ENCODE data around the gene PSMB10.
"Not testable (repeated sequence)": the region's sequence is repeated elsewhere in the genome, so short reads cannot be mapped to it uniquely, and the experiment has no call there.

PSMB10 gene

DNA sequence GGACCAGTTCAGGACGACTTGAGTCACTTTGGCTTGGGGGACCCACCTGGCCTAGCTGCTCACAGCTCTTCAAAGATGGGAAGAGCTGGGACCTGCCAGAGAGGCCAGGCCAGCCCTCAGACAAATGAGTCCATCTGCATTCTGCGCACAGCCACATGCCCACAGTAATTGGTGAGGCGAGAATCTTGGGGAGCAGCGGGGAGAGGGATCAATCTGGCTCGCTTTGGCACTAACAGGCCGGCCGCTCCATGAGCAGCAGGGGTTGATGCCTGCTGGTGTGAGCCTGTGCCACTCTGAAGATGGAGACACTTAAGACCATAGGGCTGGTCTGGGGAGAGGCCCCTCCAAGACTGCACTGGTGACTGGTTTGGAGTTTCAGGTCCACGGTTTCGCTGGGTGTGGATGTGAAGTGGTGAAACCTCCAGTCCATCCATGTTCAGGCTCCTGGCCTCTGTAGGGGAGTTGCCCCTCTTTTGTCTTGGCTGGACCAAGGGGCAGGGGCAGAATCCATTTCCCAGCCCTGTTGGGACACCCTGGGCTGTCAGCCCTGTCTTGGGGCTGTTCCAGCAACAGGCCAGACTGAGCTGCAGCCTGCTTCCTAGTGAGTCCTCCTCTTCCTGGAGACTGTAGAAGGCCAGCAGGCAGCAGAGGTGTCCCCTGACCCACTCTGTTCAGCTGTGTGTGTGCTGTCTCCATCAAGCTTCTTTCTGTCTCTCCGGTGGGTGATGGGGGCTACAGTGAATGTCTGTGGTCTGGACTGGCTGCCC is 12.3 kb downstream of the PSMB10 start:
- no peak for DNase-seq

DNA sequence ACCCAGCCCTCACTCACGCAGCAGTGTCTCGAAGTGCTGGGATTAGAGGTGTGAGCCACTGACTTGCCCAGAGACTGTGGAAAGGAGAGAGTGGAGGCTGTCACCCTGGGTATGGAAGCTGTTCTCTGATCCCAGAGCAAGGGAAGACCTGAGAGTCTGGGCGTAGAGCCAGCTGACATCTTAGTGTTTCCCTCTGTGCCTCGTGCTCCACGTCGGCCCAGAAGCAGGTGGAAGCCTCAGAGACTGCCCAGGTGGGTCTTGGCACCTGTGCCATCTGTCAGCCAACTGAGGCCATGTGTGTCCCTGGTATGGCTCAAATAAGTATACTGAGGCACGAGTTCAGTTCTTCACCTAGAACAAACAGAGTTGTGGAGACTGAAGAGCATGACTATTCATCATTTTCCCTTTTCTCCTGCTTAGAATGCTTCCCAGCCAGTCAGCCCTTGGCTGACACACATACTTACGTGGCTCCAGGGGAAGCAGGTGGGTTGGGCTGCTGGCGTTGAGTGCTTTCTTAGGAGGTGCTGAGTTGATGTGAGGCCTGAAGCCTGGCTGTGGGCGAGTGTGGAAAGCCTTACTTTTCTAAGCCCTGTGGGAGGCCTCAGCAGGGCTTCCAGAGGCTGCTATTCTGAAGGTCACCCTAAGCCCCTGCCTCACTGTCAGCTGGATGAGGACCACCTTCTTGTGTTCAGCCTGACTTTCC is 13.1 kb downstream of the PSMB10 start:
- no peak for DNase-seq

DNA sequence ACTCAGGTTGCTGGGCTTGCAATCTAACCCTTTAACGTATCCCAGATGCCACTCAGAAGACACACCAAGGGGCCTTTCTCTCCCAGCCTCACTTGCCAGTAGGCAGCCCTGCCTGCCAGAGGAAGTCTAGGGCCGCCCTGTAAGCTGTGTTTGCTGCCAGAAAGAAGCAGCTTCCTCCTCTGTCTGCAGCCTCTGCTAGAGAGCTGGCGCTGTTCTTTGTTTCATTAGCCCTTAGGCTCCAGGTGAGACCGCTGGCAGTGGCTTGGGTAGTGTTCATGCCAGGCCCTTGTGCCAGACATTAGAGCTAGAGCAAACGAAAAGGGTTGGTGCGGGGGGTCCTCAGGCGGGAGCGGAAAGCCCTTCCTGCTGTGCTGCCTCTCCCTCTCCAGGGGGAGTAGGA is 13.9 kb downstream of the PSMB10 start:
- DNase-seq = no peak

DNA sequence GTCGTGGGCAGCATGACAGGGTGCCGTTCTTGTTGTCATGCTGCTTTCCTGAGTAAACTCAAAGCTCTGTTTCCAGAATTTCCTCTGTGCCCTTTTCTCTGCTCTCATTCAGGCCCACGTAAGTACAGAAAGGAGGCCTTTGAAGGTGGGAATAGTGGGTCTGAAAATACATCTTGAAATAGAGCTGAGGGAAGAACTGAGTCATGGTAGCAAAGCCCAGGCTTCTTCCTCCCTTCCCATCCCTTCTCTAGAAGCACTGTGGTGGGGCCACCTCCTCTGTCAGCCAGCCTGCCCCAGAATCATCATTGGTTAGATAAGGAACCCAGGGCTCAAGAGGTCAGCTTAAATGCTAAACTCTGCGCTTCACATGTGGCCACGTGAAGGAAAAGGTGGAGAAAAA is 14.4 kb downstream of the PSMB10 start:
- no peak for DNase-seq

DNA sequence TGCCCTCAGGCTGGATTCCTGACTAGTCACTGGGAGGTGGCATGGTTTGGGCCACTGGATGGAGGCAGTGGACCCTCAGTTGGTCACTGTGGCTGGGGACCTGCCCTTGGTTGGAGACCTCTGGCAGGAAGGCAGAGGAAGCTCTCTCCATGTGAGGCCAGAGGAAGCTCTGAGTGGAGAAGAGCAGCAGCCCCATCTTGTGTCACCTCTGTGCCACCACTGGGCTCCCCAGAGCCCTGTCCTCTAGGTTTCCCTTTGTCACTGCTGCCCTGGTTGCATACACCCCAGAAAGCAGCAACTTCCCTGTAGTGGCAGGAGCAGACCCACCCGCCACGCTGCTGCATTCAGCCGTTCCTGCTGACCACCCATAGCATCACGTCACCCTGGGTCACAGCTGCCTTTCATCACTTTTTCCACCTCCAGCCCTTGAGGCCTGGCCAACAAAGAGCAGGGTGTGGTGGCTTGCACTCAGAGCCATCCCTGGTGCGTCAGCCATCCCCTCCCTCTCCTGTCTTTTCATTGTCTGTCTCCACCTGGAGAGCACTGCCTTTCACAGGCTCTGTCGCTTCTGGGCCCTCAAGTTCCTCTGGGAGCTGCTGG is 16.9 kb downstream of the PSMB10 start:
- no peak for DNase-seq

DNA sequence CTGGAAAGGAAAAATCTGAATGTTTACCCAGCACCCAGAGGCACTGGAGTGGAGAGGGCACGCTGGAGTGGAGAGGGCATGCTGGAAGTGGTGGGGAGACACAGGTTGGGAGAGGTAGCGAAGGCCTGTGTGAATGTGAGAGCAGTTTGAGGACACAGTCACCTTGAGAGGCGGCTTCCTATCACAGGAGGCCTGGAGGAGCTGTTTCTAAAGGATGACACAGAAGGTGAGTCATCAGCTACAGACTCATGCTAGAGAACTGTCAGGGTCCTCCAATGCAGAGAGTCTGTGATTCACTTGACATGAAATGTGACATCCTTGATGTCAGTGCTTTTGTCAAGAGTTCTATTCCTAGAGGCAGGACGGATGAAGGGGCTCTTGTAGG is 18.8 kb downstream of the PSMB10 start:
- peak; percentile 44 to 51 for DNase-seq

DNA sequence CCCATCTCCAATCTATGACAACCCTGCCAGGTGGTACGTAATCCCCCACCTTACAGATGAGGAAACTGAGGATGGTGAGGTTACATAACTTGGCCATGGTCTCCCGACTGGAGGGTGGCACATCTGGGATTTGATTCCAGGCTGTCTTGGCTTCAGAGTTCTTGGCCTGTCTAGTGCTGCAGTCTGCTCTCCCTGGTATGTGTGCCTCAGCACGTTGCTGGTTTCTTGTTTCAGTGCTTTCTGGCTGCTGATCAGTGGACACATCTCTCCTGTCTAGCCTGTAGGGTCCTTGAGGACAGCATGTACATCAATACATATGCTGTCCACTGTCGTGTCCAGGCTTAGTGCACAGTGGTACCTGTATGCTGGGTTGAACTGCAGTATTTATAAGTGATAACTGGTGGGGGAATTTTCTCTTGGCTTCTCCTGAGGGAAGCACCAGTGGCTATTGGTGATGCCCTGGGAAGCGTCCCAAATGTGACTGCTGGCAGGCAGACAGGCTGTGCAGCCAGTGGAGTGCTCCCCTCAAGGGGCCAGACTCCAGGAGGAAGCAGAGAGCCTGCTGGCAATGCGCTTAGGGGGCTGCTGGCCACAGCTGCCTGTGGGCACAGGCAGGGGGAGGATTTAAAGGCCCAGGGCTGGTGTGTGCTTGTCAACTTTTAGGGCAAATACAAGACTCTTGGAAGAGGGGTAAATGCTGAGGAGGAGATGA is 19.4 kb downstream of the PSMB10 start:
- no peak for DNase-seq

DNA sequence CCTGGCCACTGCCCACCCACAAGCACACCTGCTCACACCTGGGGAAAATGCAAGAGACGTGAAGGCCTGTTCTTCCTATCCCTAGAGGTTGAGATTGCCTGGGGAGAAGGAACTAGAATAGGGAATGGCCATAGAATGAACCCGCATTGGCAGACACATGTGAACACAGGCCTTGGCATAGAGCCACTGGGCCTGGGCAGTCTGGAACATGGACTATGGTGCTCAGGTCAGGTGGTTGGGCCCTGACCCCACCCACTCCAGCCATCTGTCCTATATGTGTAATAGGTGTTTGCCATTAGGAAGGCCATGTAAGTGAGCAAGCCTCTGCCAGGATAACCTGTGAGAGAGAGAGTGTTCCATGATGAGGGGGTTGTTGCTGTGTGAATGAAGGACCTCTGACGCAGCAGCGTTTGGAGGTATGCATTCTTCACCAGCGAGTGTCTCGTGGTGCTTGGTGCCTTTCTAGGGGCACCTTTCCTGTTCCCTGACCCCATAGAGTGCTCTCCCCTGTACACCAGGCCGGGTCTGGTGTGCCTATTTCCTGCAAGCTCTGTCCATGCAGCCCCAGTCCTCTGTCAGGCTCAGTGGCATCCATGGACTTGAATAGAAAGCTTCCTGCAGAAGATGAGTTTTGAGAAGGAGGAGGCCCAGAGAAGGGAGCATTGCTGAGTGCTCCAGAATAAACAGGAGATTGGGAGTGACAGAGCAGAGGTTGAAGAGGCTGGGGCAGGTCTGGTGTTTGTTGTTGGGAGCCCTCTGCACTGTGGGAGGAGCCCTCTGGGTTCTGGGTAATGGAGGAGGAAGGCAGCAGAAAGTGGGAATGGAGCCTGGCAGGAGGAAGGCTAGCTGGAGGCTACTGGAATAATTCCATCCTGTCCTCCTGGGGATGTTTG is 20.6 kb downstream of the PSMB10 start:
- DNase-seq = no peak

DNA sequence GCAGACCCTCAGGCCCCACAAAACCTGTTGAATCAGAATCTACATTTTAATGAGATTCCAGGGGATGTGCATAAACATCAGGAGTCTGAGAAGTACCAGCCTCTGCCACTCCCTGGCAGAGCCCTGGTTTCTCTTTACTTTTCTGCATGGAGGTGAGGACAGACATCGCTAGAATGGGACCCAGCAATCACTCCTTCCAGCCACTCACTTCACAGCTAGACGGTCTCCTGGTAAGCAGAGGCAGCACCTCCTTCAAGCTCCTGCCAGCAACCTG is 21.2 kb downstream of the PSMB10 start:
- not testable (repeated sequence) for DNase-seq

DNA sequence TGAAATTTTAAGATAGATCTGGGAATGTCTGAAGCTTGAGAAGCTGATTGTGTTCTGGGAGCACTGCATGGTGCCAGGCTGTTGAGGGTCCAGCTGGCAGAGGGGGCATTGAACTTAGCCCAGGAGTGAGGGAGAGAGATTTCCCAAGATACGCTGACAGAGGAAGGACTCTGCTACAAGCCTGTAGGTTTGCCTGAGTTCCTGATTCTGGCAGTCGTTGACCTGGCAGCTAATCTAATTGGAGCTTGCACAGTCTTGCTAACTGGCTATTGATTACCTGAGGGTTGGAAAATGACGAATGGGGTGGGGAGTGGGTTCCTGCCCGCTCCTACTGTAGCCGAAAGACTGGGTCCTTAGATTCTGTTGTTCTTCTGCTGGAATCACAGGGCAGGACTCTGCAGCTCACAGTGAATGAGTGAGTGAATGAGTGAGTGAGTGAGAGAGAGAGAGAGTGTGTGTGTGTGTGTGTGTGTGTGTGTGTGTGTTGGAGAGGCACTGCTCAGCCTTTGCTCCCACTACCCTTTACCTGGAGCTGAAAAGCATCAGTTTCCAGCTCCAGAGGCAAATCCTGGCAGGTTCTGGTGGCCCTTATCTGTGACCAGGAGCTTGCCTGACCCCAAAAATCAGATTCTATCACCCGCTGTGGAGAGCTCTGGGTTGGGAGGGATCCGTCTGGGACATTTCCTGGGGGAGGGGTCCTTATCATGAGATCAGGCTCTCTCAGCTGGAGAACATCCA is 21.7 kb downstream of the PSMB10 start:
- no peak for DNase-seq

DNA sequence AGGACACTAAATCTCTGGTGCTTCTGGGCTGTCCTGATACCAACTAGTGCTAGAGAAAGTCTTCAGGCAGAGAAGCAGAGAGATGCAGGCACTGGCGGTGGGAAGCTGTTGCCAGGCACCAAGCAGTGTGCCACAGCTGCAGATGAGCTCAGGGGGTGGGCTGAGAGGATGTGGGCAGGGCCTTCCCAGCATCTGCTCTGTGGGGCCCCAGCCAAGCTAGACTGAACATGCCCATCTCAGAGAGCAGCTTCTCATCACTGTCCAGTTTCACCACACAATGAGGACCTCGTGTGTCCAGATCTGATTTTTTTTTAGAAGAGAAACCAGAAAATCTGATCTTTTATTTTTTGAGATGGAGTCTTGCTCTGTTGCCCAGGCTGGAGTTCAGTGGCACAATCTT is 26.5 kb downstream of the PSMB10 start:
- no peak for DNase-seq

DNA sequence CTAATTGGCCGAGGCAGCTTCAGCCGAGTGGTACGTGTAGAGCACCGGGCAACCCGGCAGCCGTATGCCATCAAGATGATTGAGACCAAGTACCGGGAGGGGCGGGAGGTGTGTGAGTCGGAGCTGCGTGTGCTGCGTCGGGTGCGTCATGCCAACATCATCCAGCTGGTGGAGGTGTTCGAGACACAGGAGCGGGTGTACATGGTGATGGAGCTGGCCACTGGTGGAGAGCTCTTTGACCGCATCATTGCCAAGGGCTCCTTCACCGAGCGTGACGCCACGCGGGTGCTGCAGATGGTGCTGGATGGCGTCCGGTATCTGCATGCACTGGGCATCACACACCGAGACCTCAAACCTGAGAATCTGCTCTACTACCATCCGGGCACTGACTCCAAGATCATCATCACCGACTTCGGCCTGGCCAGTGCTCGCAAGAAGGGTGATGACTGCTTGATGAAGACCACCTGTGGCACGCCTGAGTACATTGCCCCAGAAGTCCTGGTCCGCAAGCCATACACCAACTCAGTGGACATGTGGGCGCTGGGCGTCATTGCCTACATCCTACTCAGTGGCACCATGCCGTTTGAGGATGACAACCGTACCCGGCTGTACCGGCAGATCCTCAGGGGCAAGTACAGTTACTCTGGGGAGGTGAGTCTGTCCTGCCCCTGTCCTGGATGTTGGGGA is 27.5 kb downstream of the PSMB10 start:
- no peak for DNase-seq

DNA sequence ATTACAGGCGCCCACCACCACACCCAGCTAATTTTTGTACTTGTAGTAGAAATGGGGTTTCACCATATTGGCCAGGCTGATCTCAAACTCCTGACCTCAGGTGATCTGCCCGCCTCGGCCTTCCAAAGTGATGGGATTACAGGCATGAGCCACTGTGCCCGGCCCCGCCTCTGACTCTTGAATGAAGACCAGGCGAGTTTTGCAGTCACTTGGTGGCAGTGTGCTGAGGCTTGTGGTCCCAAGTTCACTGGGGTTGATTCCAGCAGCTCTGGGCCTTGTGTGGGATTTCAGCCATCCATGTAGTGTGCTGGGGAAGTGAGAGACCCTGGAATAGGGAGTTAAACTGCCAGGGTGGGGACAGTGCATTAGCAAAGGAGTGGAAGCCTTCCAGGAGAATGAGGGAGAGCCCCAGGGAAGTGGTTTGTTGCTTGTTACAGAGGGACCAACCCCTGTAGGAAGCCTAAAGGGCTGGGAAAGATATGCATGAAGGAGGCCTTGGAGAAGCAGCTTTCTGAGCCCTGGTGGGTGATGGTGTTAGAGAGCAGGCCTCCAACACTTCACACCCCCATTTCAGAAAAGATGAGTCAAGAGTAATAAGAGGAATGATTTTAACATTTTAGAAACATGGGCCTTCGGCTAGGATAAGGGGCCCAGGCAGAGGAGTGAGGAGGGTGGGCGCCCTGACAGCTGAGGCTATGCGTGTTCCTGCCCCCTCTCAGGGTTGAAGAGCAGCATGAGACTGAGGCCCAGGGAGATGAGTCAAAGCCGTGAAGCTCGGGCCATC is 29.1 kb downstream of the PSMB10 start:
- no peak for DNase-seq

DNA sequence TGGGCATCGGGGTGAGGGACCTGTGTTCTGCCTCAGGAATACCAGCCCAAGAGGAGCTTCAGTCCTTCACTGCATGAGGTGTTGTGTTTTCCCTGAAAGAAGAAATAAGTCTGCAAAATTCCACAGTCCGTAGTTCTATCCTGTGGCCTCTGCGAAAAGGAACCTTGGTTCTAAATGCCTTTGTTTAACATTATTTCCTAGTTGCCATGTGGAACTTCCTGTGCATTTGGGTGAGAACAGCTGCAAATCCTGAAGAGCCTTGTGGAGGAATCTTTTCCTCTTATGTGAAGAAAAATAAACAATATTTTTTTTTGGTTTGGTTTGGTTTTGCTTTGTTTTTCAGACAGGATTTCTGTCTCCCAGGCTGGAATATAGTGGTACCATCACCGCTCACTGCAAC is 33.8 kb downstream of the PSMB10 start:
- no peak for DNase-seq

DNA sequence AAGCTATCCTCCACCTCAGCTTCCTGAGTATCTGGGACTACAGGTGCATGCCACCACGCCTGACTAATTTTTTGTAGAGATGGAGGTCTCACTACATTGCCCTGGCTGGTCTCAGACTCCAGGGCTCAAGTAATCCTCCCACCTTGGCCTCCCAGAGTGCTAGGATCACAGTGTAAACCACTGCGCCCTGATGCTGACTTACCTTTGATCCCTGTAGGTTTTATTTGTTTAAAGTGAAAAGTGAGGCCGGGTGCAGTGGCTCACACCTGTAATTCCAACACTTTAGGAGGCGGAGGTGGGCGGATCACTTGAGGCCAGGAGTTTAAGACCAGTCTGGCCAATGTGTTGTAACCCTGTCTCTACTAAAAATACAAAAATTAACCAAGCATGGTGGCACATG is 34.9 kb downstream of the PSMB10 start:
- DNase-seq = no peak

DNA sequence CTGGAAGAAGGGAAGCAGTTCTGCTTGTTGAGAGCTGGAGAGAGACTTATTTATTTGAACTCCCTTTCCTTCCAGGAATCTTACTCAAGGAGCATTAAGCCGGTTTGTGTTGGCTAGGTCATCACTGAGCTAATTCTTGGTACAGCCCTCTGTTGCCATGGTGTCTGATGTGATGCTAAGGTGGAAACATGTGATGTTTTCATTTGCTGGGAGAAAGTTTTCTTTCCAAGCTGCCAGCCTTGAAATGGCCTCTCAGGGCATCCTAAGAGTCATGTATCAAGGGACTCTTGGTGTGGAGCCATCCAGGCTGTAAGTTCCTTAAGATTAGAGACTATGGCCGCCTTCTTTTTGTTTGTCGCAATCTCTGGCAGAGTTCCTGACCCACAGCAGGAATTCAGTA is 39.4 kb downstream of the PSMB10 start:
- no peak for DNase-seq

DNA sequence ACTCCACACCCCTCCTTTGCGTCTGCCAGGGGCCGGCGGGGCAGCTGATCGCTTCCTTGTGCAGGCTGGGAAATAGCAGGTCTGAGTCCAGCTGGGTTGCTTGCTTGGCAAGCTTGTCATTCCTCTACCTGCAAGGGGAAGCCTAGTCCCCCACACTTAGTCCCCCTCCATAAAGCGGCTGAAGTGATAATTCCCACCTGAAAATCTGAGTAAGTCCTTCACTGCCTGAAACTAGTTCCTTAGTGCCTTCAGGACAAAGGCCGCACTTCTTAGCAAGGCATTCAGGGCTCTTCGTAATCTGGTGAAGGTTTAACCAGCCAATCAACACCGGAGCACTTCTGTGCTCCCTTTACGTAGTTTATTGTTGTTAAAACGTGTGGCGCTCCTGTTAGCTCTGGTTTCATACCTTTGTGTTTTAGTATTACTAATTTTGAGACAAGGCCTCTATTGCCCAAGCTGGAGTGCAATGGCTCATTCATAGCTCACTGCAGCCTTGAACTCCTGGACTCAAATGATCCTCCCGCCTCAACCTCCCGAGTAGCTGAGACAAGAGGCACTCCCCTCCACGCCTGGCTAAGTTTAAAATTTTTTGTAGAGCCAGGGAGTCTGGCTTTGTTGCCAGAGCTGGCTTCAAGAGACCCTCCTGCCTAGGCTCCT is 42.8 kb downstream of the PSMB10 start:
- no peak for DNase-seq

DNA sequence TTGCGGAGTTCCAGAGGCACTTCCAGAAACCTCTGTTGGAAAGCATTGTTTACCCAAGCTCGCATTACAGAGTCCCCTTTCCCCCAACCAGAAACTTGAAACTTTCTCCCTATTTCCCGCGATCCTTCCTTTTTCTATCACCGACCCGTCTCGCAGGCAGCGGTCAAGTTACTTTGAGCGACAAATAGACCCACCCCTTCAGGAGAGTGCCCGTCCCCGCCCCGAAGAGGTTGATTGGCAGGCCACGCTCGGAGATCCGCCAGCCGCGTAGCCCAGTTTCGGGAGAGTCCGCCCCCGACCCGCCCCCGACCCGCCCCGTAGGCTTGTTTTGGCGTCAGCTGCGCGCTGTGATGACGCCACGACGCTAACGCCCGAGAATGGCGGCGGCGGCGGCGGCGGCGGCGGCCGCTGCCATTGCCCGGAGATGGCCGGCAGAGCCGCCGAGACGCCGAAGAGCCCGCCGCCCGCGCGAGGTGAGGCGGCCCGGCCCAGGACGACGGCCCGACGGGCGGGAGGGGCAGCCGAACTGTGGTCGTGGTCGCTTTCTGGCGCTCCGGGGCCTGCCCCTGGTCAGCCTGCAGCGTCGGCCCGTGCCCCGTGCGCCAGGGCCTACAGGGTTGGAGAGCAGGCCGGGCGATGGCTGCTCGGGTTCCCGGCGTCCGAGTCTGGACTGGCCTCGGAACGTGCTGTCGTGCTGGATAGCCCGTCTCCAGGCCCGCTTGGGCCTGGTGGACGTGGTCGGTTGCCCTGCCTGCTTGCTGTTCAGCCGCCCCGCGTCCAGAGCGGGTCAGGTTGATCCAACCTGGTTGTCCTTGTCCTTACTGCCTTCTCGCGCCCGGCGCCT is 43.5 kb downstream of the PSMB10 start, which contains the start of gene PSKH1:
TSS of gene PSKH1 (plus strand) at position 356 of the 844 bp plus-strand sequence. CDS start 15,496 bp downstream, outside the sequence.
- DNase-seq = peak; percentile 91 to 93

DNA sequence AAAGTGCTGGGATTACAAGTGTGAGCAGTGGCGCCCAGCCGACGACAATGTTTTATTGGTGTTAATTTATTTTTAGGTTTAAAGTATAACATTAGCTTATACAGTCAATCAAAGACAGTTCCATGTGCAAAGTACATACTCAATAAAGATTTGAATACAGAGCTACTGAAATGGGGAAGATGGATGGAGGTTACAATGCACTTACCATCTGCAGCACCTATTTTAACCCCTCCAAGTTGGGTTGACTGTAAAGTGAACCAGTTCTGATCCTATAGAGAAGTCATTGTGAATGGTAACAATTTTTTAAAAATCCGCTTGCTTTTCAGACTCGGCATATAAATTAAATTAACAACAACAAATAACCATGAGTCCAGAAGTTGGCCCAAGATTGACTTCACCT is 44.3 kb downstream of the PSMB10 start:
- DNase-seq = no peak

Measured in activated CD4-positive, alpha-beta T cell treated with anti-CD3 and anti-CD28 coated beads for 4 hours (primary cell).